ENCODE results near the gene HPCA.
"Not testable (repeated sequence)": the region's sequence is repeated elsewhere in the genome, so short reads cannot be mapped to it uniquely, and the experiment has no call there.

Gene HPCA

GRCh38 chr1:32902535-32902920, 16.2 kb downstream of the HPCA start:
- DNase-seq (ENCODE audit: low spot score): no peak

- no peak for DNase-seq (ENCODE audit: low spot score)
Measured at GRCh38 chr1:32903991-32904785, 17.9 kb downstream of the HPCA start.

- DNase-seq (ENCODE audit: low spot score): no peak
Measured at GRCh38 chr1:32904797-32905196, 18.5 kb downstream of the HPCA start.

GRCh38 chr1:32905588-32905987, 19.3 kb downstream of the HPCA start:
- not testable (repeated sequence) for DNase-seq (ENCODE audit: low spot score)

- DNase-seq (ENCODE audit: low spot score): no peak
Measured at GRCh38 chr1:32906654-32907053, 20.4 kb downstream of the HPCA start.

- no peak for DNase-seq (ENCODE audit: low spot score)
Measured at GRCh38 chr1:32907435-32907834, 21.1 kb downstream of the HPCA start.

GRCh38 chr1:32910319-32910718, 24.0 kb downstream of the HPCA start:
- DNase-seq (ENCODE audit: low spot score): no peak

- DNase-seq (ENCODE audit: low spot score): no peak
Measured at GRCh38 chr1:32915766-32916706, 29.7 kb downstream of the HPCA start.

GRCh38 chr1:32917521-32917920, 31.2 kb downstream of the HPCA start:
- DNase-seq (ENCODE audit: low spot score): no peak

GRCh38 chr1:32918179-32918578, 31.9 kb downstream of the HPCA start:
- DNase-seq (ENCODE audit: low spot score): no peak

GRCh38 chr1:32919811-32920733, 33.8 kb downstream of the HPCA start:
- no peak for DNase-seq (ENCODE audit: low spot score)

GRCh38 chr1:32920833-32921232, 34.5 kb downstream of the HPCA start:
- no peak for DNase-seq (ENCODE audit: low spot score)

- DNase-seq (ENCODE audit: low spot score): no peak
Measured at GRCh38 chr1:32924881-32925344, 38.6 kb downstream of the HPCA start.

- peak; percentile 29 for DNase-seq (ENCODE audit: low spot score)
Measured at GRCh38 chr1:32925403-32926162, 39.3 kb downstream of the HPCA start.

- DNase-seq (ENCODE audit: low spot score): no peak
Measured at GRCh38 chr1:32926562-32926961, 40.3 kb downstream of the HPCA start.

- no peak for DNase-seq (ENCODE audit: low spot score)
Measured at GRCh38 chr1:32927441-32927840, 41.1 kb downstream of the HPCA start.

- DNase-seq (ENCODE audit: low spot score): peak; percentile 84
Measured at GRCh38 chr1:32928285-32928684, 42.0 kb downstream of the HPCA start.

GRCh38 chr1:32928715-32929114, 42.4 kb downstream of the HPCA start:
- DNase-seq (ENCODE audit: low spot score): no peak

- no peak for DNase-seq (ENCODE audit: low spot score)
Measured at GRCh38 chr1:32929366-32929765, 43.1 kb downstream of the HPCA start.

GRCh38 chr1:32931760-32932159, 45.5 kb downstream of the HPCA start:
- no peak for DNase-seq (ENCODE audit: low spot score)
